GM21786 (cell line): ENCODE data around the gene SLC25A42.

Experiments used
- ATAC-seq: cut with Tn5 transposase; IDR thresholded peaks from one replicate; pipeline ENCODE4 v1.9.1; 2021; ENCODE audit not compliant: unreplicated experiment

The SLC25A42 gene

GRCh38 chr19:19050104-19050503 is 13.7 kb upstream of the SLC25A42 start:
- no peak for ATAC-seq

GRCh38 chr19:19050731-19051130 is 13.1 kb upstream of the SLC25A42 start:
- ATAC-seq = no peak

- no peak for ATAC-seq
Observed at GRCh38 chr19:19051478-19052213, 12.1 kb upstream of the SLC25A42 start.

- ATAC-seq = no peak
Observed at GRCh38 chr19:19052921-19053320, 10.9 kb upstream of the SLC25A42 start.

GRCh38 chr19:19053508-19054314 is 10.1 kb upstream of the SLC25A42 start:
- no peak for ATAC-seq

GRCh38 chr19:19054315-19054938 is 9.4 kb upstream of the SLC25A42 start:
- ATAC-seq = no peak

- no peak for ATAC-seq
Observed at GRCh38 chr19:19054939-19055440, 8.8 kb upstream of the SLC25A42 start.

- no peak for ATAC-seq
Observed at GRCh38 chr19:19055701-19056100, 8.1 kb upstream of the SLC25A42 start.

GRCh38 chr19:19056636-19057275 is 7.0 kb upstream of the SLC25A42 start:
- no peak for ATAC-seq

- ATAC-seq = no peak
Observed at GRCh38 chr19:19057317-19057716, 6.5 kb upstream of the SLC25A42 start.

- ATAC-seq = no peak
Observed at GRCh38 chr19:19057720-19058119, 6.1 kb upstream of the SLC25A42 start.

- no peak for ATAC-seq
Observed at GRCh38 chr19:19059018-19059836, 4.6 kb upstream of the SLC25A42 start.

- no peak for ATAC-seq
Observed at GRCh38 chr19:19059837-19060611, 3.8 kb upstream of the SLC25A42 start.

GRCh38 chr19:19061506-19061905 is 2.3 kb upstream of the SLC25A42 start:
- no peak for ATAC-seq

- no peak for ATAC-seq
Observed at GRCh38 chr19:19062454-19063182, 1.2 kb upstream of the SLC25A42 start.

- ATAC-seq = no peak
Observed at GRCh38 chr19:19064098-19064722, 416 bp downstream of the SLC25A42 start.

- no peak for ATAC-seq
Observed at GRCh38 chr19:19064811-19065745, 1.3 kb downstream of the SLC25A42 start.
